Transverse colon (tissue), 4 donors: ENCODE results near the gene C4BPA.

Experiments
- CTCF ChIP-seq, 5 experiments: fragments of 200-600 bp in 3 of 5; fragments of 450-650 bp in 2 of 5; sonication (generic) in 3 of 5; IDR thresholded peaks; 1 replicate in 2 of 5; 2 replicates in 3 of 5; pipeline ENCODE4 v1.5.1; 2016 to 2017; ENCODE audit warnings: antibody characterized with exemption in 5 of 5, inconsistent platforms in 3 of 5, mild to moderate bottlenecking in 2 of 5, moderate library complexity in 1 of 5
- POLR2A ChIP-seq: fragments of 450-650 bp; IDR thresholded peaks from one replicate; pipeline ENCODE4 v1.6.1; 2016; ENCODE audit warnings: antibody characterized with exemption, mild to moderate bottlenecking, moderate library complexity
- POLR2AphosphoS5 ChIP-seq, 3 donors: sonication (generic); formaldehyde crosslinking; IDR thresholded peaks; one replicate each; pipeline ENCODE4 v1.6.1; 2016; ENCODE audit warnings: antibody characterized with exemption in 3 of 3

GRCh38 chr1:207172321-207172720 lies 68.3 kb downstream of the C4BPA start:
- TF ChIP-seq POLR2A (no peak), CTCF (IDR thresholded peaks at IDR 0.05) (no peak), POLR2AphosphoS5 (IDR thresholded peaks at IDR 0.05) (peak in 1 of 3 donors; percentile 10)
